ENCODE measurements around the gene APOBEC3C.
A peak's percentile ranks its signal among the peaks of the same experiment; 100 is the strongest.
"Not testable (repeated sequence)": the region's sequence is repeated elsewhere in the genome, so short reads cannot be mapped to it uniquely, and the experiment has no call there.

APOBEC3C gene

GRCh38 chr22:38972558-38972957 is 41.5 kb upstream of the APOBEC3C start:
- Histone ChIP-seq H3K9ac (ENCODE audit: low read length) (no peak overlapping the region), H3K27me3 (replicated peaks; ENCODE audit: control insufficient read depth, insufficient read depth, low read length) (peaks cover 50% of the 10 kb centered on the region), H3K4me1 (ENCODE audit: control insufficient read depth, insufficient read depth, low read length) (no peaks in the 10 kb centered on the region), H3K9me3 (ENCODE audit: control insufficient read depth, low read length) (peaks cover 11% of the 10 kb centered on the region), H3K36me3 (ENCODE audit: control insufficient read depth, insufficient read depth, low read length, severe bottlenecking) (no peaks in the 10 kb centered on the region), H3K4me3 (ENCODE audit: low read length) (no peak overlapping the region)
- DNase-seq (ENCODE audit: low read depth), result no peak

DNA sequence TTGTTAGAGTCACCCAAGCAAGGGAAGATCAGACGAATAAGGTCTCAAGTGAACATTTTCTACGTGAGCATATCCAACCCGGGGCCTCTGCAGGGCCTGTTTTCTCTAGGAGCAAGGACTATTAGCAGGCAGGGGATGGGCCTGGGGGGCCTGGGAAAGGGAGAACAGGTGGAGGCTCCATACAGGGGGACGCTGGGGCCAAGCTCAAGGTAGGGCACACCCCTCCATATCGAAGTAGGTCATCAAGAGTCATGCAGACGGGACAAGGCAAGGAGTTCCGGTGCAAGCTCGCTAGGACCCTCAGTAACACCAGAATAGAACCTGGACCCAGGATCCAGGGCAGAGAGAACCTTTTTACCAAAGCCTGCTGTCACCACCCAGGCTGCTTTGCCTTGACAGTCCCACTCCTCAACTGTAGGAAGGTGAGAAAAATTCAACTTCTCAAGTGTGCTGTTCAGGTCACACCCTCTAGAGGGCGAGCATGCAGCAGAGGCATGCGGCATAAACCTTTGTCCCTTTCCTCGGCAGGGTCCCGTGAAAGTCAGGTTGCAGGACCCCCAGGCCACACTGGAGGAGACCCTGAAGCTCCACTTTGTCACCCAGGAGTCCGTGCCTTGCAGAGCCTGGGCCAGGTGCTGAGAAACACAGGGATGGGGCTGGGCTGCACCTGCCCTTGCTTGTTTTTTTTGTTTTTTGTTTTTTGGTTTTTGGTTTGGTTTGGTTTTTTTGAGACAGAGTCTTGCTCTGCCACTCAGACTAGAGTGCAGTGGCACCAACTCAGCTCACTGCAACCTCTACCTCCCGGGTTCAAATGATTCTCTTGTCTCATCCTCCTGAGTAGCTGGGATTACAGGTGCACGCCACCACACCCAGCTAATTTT is 40.5 kb upstream of the APOBEC3C start:
- peaks cover 40% of the 10 kb centered on the region for H3K27me3 ChIP-seq (replicated peaks; ENCODE audit: control insufficient read depth, insufficient read depth, low read length)
- H3K4me1 ChIP-seq (ENCODE audit: control insufficient read depth, insufficient read depth, low read length), result no peaks in the 10 kb centered on the region
- H3K9me3 ChIP-seq (ENCODE audit: control insufficient read depth, low read length), result peaks cover 11% of the 10 kb centered on the region
- DNase-seq (ENCODE audit: low read depth), result peak; percentile 72
- no peak overlapping the region for H3K4me3 ChIP-seq (ENCODE audit: low read length)
- no peaks in the 10 kb centered on the region for H3K36me3 ChIP-seq (ENCODE audit: control insufficient read depth, insufficient read depth, low read length, severe bottlenecking)
- H3K9ac ChIP-seq (ENCODE audit: low read length), result no peak overlapping the region

- Histone ChIP-seq H3K9me3 (ENCODE audit: control insufficient read depth, low read length) (peaks cover 11% of the 10 kb centered on the region), H3K9ac (ENCODE audit: low read length) (no peak overlapping the region), H3K4me3 (ENCODE audit: low read length) (no peak overlapping the region), H3K36me3 (ENCODE audit: control insufficient read depth, insufficient read depth, low read length, severe bottlenecking) (no peaks in the 10 kb centered on the region), H3K4me1 (ENCODE audit: control insufficient read depth, insufficient read depth, low read length) (no peaks in the 10 kb centered on the region), H3K27me3 (replicated peaks; ENCODE audit: control insufficient read depth, insufficient read depth, low read length) (peaks cover 34% of the 10 kb centered on the region)
- DNase-seq (ENCODE audit: low read depth), result no peak
These were observed 39.8 kb upstream of the APOBEC3C start for GRCh38 chr22:38974170-38974825.

DNA sequence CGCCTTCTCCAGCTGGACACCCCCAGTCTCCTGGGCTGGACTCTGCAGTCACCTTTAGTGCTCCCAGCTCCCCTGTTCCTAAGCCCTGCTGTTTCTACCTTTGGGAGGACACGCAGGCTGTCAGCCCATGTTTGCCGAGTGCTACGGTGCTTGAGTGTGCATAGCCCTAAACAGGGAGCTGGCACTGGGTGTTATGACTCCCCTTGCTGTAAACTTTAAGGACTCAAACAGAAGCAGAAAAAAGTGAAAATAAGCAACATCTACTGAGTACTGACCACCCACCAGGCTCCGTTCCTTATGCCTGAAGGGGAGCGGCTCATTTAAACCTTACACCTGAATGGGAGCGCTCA is 39.3 kb upstream of the APOBEC3C start:
- H3K9ac ChIP-seq (ENCODE audit: low read length), result no peak overlapping the region

GRCh38 chr22:38977289-38977688 is 36.8 kb upstream of the APOBEC3C start:
- peaks cover 11% of the 10 kb centered on the region for H3K9me3 ChIP-seq (ENCODE audit: control insufficient read depth, low read length)
- H3K27me3 ChIP-seq (replicated peaks; ENCODE audit: control insufficient read depth, insufficient read depth, low read length); H3K9ac ChIP-seq (ENCODE audit: low read length); H3K4me1 ChIP-seq (ENCODE audit: control insufficient read depth, insufficient read depth, low read length); H3K36me3 ChIP-seq (ENCODE audit: control insufficient read depth, insufficient read depth, low read length, severe bottlenecking); H3K4me3 ChIP-seq (ENCODE audit: low read length); DNase-seq (ENCODE audit: low read depth): not testable (repeated sequence)

More for the DNA sequence above, 39.3 kb upstream of the APOBEC3C start:
- DNase-seq (ENCODE audit: low read depth), result no peak
- peaks cover 11% of the 10 kb centered on the region for H3K9me3 ChIP-seq (ENCODE audit: control insufficient read depth, low read length)
- peaks cover 31% of the 10 kb centered on the region for H3K27me3 ChIP-seq (replicated peaks; ENCODE audit: control insufficient read depth, insufficient read depth, low read length)
- no peaks in the 10 kb centered on the region for H3K36me3 ChIP-seq (ENCODE audit: control insufficient read depth, insufficient read depth, low read length, severe bottlenecking)
- H3K4me1 ChIP-seq (ENCODE audit: control insufficient read depth, insufficient read depth, low read length), result no peaks in the 10 kb centered on the region
- H3K4me3 ChIP-seq (ENCODE audit: low read length), result no peak overlapping the region

DNA sequence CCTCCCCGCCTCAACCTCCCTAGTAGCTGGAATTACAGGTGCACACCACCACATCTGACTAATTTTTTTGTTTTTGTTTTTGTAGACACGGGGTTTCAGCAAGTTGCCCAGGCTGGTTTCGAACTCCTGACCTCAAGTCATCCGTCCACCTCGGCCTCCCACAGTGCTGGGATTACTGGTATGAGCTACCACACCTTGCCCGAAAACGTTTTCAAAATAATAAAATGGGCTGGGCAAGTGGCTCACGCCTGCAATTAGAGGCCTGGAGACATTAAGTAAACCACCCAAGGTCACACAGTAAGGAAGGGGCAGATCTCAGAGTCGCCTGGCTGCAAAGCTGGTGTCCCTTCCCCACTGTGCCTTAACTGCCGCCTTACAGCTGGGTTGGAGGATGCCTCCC is 33.5 kb upstream of the APOBEC3C start:
- not testable (repeated sequence) for H3K27me3 ChIP-seq (replicated peaks; ENCODE audit: control insufficient read depth, insufficient read depth, low read length); H3K4me1 ChIP-seq (ENCODE audit: control insufficient read depth, insufficient read depth, low read length); H3K36me3 ChIP-seq (ENCODE audit: control insufficient read depth, insufficient read depth, low read length, severe bottlenecking); H3K9ac ChIP-seq (ENCODE audit: low read length); H3K9me3 ChIP-seq (ENCODE audit: control insufficient read depth, low read length); H3K4me3 ChIP-seq (ENCODE audit: low read length); DNase-seq (ENCODE audit: low read depth)

GRCh38 chr22:38981005-38981991 is 32.8 kb upstream of the APOBEC3C start:
- Histone ChIP-seq H3K4me1 (ENCODE audit: control insufficient read depth, insufficient read depth, low read length) (peaks cover 9% of the 10 kb centered on the region), H3K9me3 (ENCODE audit: control insufficient read depth, low read length) (peaks cover under 1% of the 10 kb centered on the region), H3K9ac (ENCODE audit: low read length) (no peak overlapping the region), H3K27me3 (replicated peaks; ENCODE audit: control insufficient read depth, insufficient read depth, low read length) (no peaks in the 10 kb centered on the region), H3K36me3 (ENCODE audit: control insufficient read depth, insufficient read depth, low read length, severe bottlenecking) (no peaks in the 10 kb centered on the region), H3K4me3 (ENCODE audit: low read length) (peak overlapping the region; percentile 78)
- peak; percentile 58 for DNase-seq (ENCODE audit: low read depth)

GRCh38 chr22:38981992-38982927 is 31.8 kb upstream of the APOBEC3C start, which contains the start of gene APOBEC3B:
TSS of gene APOBEC3B (plus strand) at chr22:38982347. CDS start at chr22:38982454, 107 bp downstream.
- Histone ChIP-seq H3K4me1 (ENCODE audit: control insufficient read depth, insufficient read depth, low read length) (peaks cover 9% of the 10 kb centered on the region), H3K27me3 (replicated peaks; ENCODE audit: control insufficient read depth, insufficient read depth, low read length) (no peaks in the 10 kb centered on the region), H3K9ac (ENCODE audit: low read length) (peak within 1 kb of the TSS; percentile 34), H3K36me3 (ENCODE audit: control insufficient read depth, insufficient read depth, low read length, severe bottlenecking) (no peaks in the 10 kb centered on the region), H3K4me3 (ENCODE audit: low read length) (peak within 1 kb of the TSS; percentile 78), H3K9me3 (ENCODE audit: control insufficient read depth, low read length) (no peaks in the 10 kb centered on the region)
- DNase-seq (ENCODE audit: low read depth), result peak; percentile 95

DNA sequence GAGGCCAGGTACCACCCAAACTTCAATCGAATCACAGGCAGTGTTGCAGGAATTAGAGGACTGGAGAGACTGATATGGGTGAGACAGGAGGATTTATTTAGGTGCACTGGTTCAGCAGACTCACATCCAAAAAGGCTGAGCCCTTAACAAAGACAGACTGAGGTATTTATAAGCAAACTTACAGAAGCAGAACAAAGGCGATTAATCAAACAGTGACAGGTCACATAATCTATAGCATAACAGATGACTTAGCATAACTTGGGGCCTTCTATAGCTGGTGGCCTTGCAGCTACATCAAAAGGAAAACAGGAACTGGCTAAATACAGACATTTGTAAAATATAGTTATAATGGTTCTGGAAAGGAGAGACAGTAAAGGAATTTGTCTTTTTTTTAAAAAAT is 29.8 kb upstream of the APOBEC3C start:
- no peaks in the 10 kb centered on the region for H3K36me3 ChIP-seq (ENCODE audit: control insufficient read depth, insufficient read depth, low read length, severe bottlenecking)
- H3K9ac ChIP-seq (ENCODE audit: low read length), result no peak overlapping the region
- H3K27me3 ChIP-seq (replicated peaks; ENCODE audit: control insufficient read depth, insufficient read depth, low read length), result peaks cover 3% of the 10 kb centered on the region
- no peak for DNase-seq (ENCODE audit: low read depth)
- peaks cover 9% of the 10 kb centered on the region for H3K4me1 ChIP-seq (ENCODE audit: control insufficient read depth, insufficient read depth, low read length)
- H3K4me3 ChIP-seq (ENCODE audit: low read length), result no peak overlapping the region
- no peaks in the 10 kb centered on the region for H3K9me3 ChIP-seq (ENCODE audit: control insufficient read depth, low read length)

Data from adipocyte (in vitro differentiated cells).